SH-SY5Y (cell line): ENCODE results near the gene MCEMP1.

Experiments used
- GATA2 ChIP-seq: IDR thresholded peaks from 2 replicates; pipeline ENCODE4 v1.6.1; 2011; ENCODE audit warnings: mild to moderate bottlenecking, low read depth, low read length
- GATA3 ChIP-seq: IDR thresholded peaks from 2 replicates; pipeline ENCODE4 v1.6.1; 2011; ENCODE audit warnings: low read depth, mild to moderate bottlenecking, low read length, moderate library complexity

GRCh38 chr19:7722231-7722651 is 45.4 kb downstream of the MCEMP1 start:
- TF ChIP-seq GATA3 (no peak), GATA2 (no peak)
